Measurements from ENCODE around the gene EEF2K. TPM values are rescaled to one million over a fixed set of nuclear protein-coding genes. Genes with fewer than 3 reads are reported as not detected.
"Not testable (repeated sequence)": the region's sequence is repeated elsewhere in the genome, so short reads cannot be mapped to it uniquely, and the experiment has no call there.

EEF2K gene
- total RNA-seq, 1 donor from 2014 or later: 22.1 TPM

GRCh38 chr16:22297114-22297870 is 91.2 kb downstream of the EEF2K start, which contains the start of gene POLR3E:
TSS of gene POLR3E (plus strand) at chr16:22297409. CDS start at chr16:22302969, 5,560 bp downstream.
- peak; percentile 99 to 100 for DNase-seq (ENCODE audit: low spot score in 2 of 2, unreplicated experiment in 2 of 2)
- TF ChIP-seq CTCF (IDR thresholded peaks at IDR 0.05; ENCODE audit: unreplicated experiment): peak; percentile 90
- Mint-ChIP-seq H3K27ac (peak within 1 kb of the TSS; percentile 99), H3K27me3 (ENCODE audit: low read depth) (no peaks in the 10 kb centered on the region), H3K9me3 (no peaks in the 10 kb centered on the region), H3K36me3 (peaks cover 4% of the 10 kb centered on the region), H3K4me3 (peak within 1 kb of the TSS; percentile 94), H3K4me1 (peaks cover 10% of the 10 kb centered on the region)

GRCh38 chr16:22297871-22298733 is 92.0 kb downstream of the EEF2K start:
- Mint-ChIP-seq H3K4me3 (peak overlapping the region; percentile 94), H3K27me3 (ENCODE audit: low read depth) (no peaks in the 10 kb centered on the region), H3K4me1 (peaks cover 10% of the 10 kb centered on the region), H3K9me3 (no peaks in the 10 kb centered on the region), H3K36me3 (peaks cover 7% of the 10 kb centered on the region), H3K27ac (peak overlapping the region; percentile 99)
- TF ChIP-seq CTCF (IDR thresholded peaks at IDR 0.05; ENCODE audit: unreplicated experiment): no peak
- DNase-seq (ENCODE audit: low spot score in 2 of 2, unreplicated experiment in 2 of 2): peak in 1 of 2 experiments; percentile 74

- Mint-ChIP-seq H3K36me3 (peaks cover 10% of the 10 kb centered on the region), H3K4me3 (peak overlapping the region; percentile 94), H3K9me3 (no peaks in the 10 kb centered on the region), H3K27ac (peak overlapping the region; percentile 99), H3K27me3 (ENCODE audit: low read depth) (no peaks in the 10 kb centered on the region), H3K4me1 (peaks cover 10% of the 10 kb centered on the region)
- TF ChIP-seq CTCF (IDR thresholded peaks at IDR 0.05; ENCODE audit: unreplicated experiment): no peak
- no peak for DNase-seq (ENCODE audit: low spot score in 2 of 2, unreplicated experiment in 2 of 2)
Observed at GRCh38 chr16:22299036-22299435, 93.0 kb downstream of the EEF2K start.

- Mint-ChIP-seq H3K27ac (no peak overlapping the region), H3K9me3 (no peaks in the 10 kb centered on the region), H3K4me1 (peaks cover 10% of the 10 kb centered on the region), H3K4me3 (no peak overlapping the region), H3K27me3 (ENCODE audit: low read depth) (no peaks in the 10 kb centered on the region), H3K36me3 (peaks cover 15% of the 10 kb centered on the region)
- DNase-seq (ENCODE audit: low spot score in 2 of 2, unreplicated experiment in 2 of 2): no peak
- no peak for TF ChIP-seq CTCF (IDR thresholded peaks at IDR 0.05; ENCODE audit: unreplicated experiment)
Observed at GRCh38 chr16:22300427-22301071, 94.5 kb downstream of the EEF2K start.

- not testable (repeated sequence) for H3K27ac Mint-ChIP-seq; H3K9me3 Mint-ChIP-seq; DNase-seq (ENCODE audit: low spot score in 2 of 2, unreplicated experiment in 2 of 2); H3K27me3 Mint-ChIP-seq (ENCODE audit: low read depth); H3K4me3 Mint-ChIP-seq; H3K4me1 Mint-ChIP-seq
- peaks cover 15% of the 10 kb centered on the region for H3K36me3 Mint-ChIP-seq
Observed at GRCh38 chr16:22301423-22301822, 95.3 kb downstream of the EEF2K start.
